GM21423 (cell line): ENCODE data around the gene BICRA.
"Not testable (repeated sequence)": the region's sequence is repeated elsewhere in the genome, so short reads cannot be mapped to it uniquely, and the experiment has no call there.

ENCODE experiments used
- ATAC-seq: cut with Tn5 transposase; IDR thresholded peaks from one replicate; pipeline ENCODE4 v1.9.1; 2021; ENCODE audit warnings: mild to moderate bottlenecking, moderate library complexity; ENCODE audit not compliant: unreplicated experiment

The BICRA gene

GRCh38 chr19:47740866-47741519, 132.1 kb downstream of the BICRA start:
- ATAC-seq: no peak

DNA sequence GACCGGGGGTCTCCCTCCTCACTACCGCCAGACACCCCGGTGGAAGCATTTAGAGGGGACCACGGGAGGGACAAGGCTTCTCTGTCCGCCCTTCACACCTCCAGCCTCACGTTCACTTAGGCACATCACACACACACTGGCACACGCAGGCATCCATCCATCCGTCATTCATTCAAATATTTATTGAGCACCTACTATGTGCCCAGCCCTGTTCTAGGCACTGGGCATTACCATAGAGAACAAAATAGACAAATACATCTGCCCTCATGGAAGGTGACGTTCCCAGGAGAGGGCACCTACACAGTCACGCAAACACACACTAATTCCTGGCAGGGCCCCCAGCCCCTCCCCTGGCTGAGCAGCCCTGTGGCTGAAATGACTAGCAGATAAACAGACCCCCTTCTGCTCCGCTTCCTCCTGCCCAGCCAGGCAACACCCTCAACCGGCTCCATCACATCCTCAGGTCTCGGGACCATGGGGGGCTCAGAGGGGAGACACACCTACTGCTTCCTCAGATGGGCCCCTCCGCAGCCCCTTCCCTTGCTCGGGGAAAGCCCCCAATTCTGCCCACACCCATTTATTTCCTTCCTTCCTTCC, 132.7 kb downstream of the BICRA start:
- no peak for ATAC-seq

- ATAC-seq: no peak
These were observed 133.7 kb downstream of the BICRA start for GRCh38 chr19:47742634-47743033.

DNA sequence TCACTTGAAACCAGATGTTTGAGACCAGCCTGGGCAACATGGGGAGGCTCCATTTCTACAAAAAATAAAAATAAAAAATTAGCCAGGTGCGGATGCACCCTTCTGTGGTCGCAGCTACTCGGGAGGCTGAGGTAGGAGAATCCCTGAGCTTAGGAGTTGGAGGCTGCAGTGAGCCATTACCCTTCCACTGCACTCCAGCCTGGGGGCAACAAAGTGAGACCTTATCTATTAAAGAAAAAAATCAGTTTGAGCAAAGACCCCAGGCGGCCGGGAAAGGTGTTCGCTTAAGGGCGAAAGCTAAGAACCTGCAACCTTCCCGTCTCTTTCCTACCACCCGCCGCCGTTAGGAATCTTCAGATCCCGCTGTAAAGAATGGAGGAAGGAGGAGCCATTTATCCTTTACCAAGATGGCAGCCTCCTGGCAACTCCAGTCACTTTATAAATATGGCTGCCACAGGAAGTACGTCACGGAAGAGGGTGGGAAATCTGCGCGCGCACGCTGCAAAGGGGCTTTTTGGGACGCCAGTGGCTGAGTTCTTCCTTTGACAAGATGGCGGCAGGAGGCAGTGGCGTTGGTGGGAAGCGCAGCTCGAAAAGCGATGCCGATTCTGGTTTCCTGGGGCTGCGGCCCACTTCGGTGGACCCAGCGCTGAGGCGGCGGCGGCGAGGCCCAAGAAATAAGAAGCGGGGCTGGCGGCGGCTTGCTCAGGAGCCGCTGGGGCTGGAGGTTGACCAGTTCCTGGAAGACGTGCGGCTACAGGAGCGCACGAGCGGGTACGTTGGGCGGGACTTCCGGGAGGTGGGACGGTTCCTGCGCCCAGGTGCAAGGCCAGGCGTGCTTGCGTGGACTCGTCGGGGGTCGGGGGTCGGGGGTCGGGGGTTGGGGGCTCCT, 136.3 kb downstream of the BICRA start, which contains the start of gene NOP53:
TSS of gene NOP53 (plus strand) at position 537 of the 892 bp plus-strand sequence. CDS start at position 551, 14 bp downstream.
- peak; percentile 74 for ATAC-seq

GRCh38 chr19:47746129-47746528, 137.2 kb downstream of the BICRA start:
- ATAC-seq: not testable (repeated sequence)

GRCh38 chr19:47749326-47749725, 140.4 kb downstream of the BICRA start:
- ATAC-seq: no peak

DNA sequence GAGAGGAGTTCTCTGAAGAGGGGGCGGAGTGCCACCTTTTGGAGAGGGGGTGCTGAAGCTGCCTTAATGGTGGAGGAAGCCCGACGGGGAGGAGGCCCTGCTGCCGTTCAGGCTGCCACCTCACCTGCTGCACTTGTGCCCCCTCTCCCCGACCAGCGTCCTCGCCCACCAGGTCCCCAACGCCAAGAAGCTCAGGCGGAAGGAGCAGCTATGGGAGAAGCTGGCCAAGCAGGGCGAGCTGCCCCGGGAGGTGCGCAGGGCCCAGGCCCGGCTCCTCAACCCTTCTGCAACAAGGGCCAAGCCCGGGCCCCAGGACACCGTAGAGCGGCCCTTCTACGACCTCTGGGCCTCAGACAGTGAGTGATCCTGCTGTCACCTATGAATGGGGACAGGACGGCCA, 141.8 kb downstream of the BICRA start:
- no peak for ATAC-seq

DNA sequence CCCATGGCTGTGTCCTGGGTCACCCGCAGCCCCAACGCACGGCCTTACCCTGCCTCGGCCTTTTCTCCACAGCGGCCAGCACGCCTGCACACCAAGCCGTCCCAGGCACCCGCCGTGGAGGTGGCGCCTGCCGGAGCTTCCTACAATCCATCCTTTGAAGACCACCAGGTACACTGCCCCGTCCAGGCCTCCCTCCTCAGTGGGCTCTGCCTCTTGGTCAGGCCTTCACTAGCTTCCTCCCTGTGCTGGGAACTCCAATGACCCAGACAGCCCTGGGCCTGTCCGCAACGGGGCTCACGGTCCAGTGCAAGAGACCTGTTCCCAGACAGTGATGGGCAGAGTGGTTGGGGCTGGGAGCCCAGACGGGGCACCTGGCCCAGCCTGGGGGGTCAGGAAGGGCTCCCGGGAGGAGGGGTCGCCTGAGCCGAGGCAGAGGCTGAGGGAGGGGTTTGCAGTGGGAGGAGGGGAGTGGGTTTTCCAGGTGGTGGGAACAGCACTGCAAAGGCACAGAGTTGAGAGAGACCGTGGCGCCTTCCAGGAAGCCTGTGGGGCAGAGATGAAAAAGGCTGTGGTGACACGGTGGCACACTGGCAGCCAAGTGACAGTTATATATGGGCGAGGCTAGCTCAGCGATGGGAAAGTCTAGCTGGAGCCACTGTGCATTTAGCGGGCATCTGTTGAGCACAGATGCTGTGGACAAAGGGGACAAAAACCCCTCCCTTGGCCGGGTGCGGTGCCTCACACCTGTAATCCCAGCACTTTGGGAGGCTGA, 143.7 kb downstream of the BICRA start:
- no peak for ATAC-seq
